ENCODE results near the gene DUSP6.

DNA sequence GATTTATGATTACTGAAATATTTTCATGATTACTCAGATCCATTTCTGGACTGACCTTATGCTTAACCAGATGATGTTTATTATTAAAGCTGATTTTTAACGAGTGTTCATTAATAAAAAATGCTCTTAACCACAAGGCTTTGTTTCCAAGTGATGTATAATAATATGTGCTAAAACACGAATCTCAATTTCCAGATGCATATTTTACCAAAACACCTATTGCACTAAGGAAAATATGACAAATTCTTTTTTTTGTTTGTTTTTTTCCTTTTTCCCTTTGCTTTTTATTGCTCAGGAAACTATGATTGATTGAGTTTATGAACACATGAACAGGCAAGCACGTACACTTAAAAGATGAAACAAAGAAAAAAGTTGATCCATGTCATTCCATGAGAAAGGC, 16.9 kb upstream of the DUSP6 start:
- no peak for TF ChIP-seq EZH2 (optimal IDR thresholded peaks at IDR 0.05; ENCODE audit: low read depth, low read length)
- TF ChIP-seq, protein P1, sequence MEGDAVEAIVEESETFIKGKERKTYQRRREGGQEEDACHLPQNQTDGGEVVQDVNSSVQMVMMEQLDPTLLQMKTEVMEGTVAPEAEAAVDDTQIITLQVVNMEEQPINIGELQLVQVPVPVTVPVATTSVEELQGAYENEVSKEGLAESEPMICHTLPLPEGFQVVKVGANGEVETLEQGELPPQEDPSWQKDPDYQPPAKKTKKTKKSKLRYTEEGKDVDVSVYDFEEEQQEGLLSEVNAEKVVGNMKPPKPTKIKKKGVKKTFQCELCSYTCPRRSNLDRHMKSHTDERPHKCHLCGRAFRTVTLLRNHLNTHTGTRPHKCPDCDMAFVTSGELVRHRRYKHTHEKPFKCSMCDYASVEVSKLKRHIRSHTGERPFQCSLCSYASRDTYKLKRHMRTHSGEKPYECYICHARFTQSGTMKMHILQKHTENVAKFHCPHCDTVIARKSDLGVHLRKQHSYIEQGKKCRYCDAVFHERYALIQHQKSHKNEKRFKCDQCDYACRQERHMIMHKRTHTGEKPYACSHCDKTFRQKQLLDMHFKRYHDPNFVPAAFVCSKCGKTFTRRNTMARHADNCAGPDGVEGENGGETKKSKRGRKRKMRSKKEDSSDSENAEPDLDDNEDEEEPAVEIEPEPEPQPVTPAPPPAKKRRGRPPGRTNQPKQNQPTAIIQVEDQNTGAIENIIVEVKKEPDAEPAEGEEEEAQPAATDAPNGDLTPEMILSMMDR (IDR thresholded peaks at IDR 0.05; ENCODE audit: low read length) = no peak
- no peak for TF ChIP-seq EZH2phosphoT487 (IDR thresholded peaks at IDR 0.05; ENCODE audit: low read length)
